GM10266 (cell line): ENCODE measurements around the gene CMYA5.

Source experiments
- DNase-seq: peaks from one replicate; pipeline ENCODE4 v3.0.0; 2012; ENCODE audit errors: extremely low spot score
- CTCF ChIP-seq: IDR thresholded peaks from 2 replicates; pipeline ENCODE4 v1.5.1; 2012; ENCODE audit warnings: mild to moderate bottlenecking, low read depth; ENCODE audit not compliant: control insufficient read depth, insufficient read depth; ENCODE audit errors: missing control alignments

Gene CMYA5

GRCh38 chr5:79843450-79844388 is 154.1 kb downstream of the CMYA5 start:
- no peak for DNase-seq
- TF ChIP-seq CTCF: no peak

- no peak for TF ChIP-seq CTCF
- DNase-seq: no peak
Measured at GRCh38 chr5:79844571-79844970, 154.9 kb downstream of the CMYA5 start.

- no peak for TF ChIP-seq CTCF
- DNase-seq: no peak
Measured at GRCh38 chr5:79845448-79846197, 156.0 kb downstream of the CMYA5 start.

GRCh38 chr5:79846198-79846521 is 156.5 kb downstream of the CMYA5 start:
- no peak for TF ChIP-seq CTCF
- no peak for DNase-seq

GRCh38 chr5:79847561-79847960 is 157.9 kb downstream of the CMYA5 start:
- no peak for TF ChIP-seq CTCF
- no peak for DNase-seq

GRCh38 chr5:79849061-79849460 is 159.4 kb downstream of the CMYA5 start:
- no peak for DNase-seq
- no peak for TF ChIP-seq CTCF
